Liver (tissue), 3 donors: Measurements from ENCODE around the gene BRD2.

Experiments
- CTCF ChIP-seq: fragments of 150-350 bp; IDR thresholded peaks from 2 replicates; pipeline ENCODE4 v1.5.1; 2017; ENCODE audit warnings: improper control_type of control experiment, low read depth, low read length; ENCODE audit not compliant: missing input control
- NR2F2 ChIP-seq: IDR thresholded peaks from 2 replicates; pipeline ENCODE4 v1.6.1; 2016; ENCODE audit warnings: antibody characterized with exemption
- RAD21 ChIP-seq, 2 donors: IDR thresholded peaks; 2 replicates each; pipeline ENCODE4 v1.6.1; 2016; ENCODE audit warnings: antibody characterized with exemption in 2 of 2, mild to moderate bottlenecking in 2 of 2
- TAF1 ChIP-seq: conservative IDR thresholded peaks from 2 replicates; pipeline ENCODE4 v1.6.1; 2016; ENCODE audit warnings: antibody characterized with exemption, mild to moderate bottlenecking
- donor health status: healthy.
- donor health status: healthy.

GRCh38 chr6:32974016-32974333 is 5.6 kb downstream of the BRD2 start:
- TF ChIP-seq RAD21 (IDR thresholded peaks at IDR 0.05) = no peak
- no peak for TF ChIP-seq CTCF
- TF ChIP-seq TAF1 = no peak
- no peak for TF ChIP-seq NR2F2
